NCI-H2171 treated with DMSO at 0.1 percent for 48 hours (cell line): ENCODE results near the gene DYNC2LI1.

Source experiments
- DNase-seq: peaks from one replicate; lab custom pipeline; 2025; lab: John Stamatoyannopoulos, UW

DYNC2LI1 gene

DNA sequence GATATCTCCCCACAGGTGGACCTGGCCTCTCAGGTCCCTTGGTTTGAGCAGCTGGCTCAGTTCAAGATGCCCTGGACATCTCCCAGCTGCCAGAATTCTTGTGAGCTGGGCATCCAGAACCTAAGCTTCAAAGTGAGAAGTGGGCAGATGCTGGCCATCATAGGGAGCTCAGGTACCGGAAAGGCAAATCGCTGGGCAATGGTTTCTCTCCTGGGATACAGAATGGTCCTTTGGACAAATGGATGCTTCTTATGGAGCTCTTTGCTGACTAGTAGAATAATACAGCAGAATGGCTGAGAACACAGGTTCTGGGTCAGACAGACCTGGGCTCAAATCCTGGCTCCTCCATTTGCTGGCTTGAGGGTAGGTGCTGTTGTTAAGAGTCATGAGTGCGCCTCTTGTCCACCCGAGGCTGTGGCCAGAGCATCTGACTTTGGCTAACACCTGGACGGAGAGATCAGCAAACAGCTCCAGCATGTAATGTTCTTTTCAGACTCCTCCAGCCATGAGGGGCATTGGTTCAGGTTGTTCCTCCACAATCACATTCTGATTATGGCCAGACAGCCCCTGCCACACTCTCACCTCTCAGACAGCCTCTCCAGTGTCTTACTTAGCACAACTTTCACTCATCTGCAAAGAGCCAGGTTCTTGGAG lies 72.4 kb downstream of the DYNC2LI1 start:
- no peak for DNase-seq

DNA sequence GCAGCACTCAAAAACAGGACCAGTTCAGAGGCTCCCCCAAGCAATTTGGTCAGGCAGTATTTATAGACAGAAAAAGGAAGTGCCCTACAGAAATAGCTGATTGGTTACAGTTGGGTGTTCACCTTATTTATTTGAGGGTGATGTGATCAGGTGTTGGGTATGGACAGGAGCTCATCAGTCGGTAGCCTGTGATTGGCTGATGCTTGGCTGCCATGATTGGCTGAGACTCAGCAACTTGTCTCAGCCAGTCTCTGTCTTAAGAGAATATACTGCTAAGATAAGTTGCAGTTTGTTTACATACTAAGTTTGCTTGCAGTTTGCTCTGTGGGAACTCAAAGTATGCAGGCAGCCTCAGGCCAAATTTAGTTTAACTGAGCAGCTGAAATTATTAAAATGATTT lies 74.4 kb downstream of the DYNC2LI1 start:
- DNase-seq = no peak

DNA sequence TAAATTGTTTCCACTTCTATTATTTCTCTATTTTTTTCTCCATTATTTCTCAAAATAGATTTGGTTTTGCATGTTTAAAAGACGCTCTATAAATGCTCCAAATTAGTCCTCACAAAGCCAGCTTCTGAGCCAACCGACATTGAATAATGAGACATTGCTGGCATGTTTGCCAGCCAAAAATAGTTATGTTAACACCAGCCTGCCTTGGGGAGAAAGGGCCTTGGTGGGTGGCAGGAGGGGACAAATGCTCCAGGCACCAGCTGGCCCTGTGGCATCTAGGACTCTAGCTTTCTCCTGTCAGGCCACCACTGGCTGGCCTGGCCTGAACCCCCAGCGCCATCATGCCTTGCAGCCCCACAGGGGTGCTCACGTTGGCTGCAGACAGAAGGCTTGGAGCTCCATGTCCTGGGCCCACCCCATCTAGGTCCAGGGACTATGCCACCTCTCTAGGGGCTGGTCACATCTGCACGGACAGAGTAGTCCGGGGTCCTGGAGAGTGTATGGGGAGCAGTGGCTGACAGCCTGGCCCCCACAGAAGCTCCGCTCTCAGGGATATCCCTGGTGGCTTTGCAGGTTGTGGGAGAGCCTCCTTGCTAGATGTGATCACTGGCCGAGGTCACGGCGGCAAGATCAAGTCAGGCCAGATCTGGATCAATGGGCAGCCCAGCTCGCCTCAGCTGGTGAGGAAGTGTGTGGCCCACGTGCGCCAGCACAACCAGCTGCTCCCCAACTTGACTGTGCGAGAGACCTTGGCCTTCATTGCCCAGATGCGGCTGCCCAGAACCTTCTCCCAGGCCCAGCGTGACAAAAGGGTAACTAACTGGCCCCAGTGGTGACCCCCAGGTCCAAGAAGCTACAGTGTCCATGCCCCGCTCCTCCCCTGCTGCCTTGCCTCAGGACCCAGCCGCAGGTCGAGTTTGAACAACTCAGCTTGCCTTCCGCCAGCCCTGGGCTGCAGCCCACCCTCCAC lies 77.5 kb downstream of the DYNC2LI1 start:
- no peak for DNase-seq

DNA sequence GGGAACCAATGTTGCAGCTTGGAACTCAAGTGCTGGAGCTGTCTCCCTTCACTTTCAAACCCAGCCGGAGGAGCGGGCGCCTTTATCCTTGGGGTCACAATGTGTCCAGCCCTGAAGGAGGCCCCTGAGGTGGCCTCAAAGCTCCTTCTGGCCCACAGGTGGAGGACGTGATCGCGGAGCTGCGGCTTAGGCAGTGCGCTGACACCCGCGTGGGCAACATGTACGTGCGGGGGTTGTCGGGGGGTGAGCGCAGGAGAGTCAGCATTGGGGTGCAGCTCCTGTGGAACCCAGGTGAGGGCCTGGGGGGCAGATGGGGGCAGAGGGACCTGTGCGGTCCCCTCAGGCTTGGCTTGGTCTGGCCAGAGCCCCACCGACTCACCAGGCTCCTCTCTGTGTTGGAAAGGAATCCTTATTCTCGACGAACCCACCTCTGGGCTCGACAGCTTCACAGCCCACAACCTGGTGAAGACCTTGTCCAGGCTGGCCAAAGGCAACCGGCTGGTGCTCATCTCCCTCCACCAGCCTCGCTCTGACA lies 78.4 kb downstream of the DYNC2LI1 start:
- DNase-seq = no peak

DNA sequence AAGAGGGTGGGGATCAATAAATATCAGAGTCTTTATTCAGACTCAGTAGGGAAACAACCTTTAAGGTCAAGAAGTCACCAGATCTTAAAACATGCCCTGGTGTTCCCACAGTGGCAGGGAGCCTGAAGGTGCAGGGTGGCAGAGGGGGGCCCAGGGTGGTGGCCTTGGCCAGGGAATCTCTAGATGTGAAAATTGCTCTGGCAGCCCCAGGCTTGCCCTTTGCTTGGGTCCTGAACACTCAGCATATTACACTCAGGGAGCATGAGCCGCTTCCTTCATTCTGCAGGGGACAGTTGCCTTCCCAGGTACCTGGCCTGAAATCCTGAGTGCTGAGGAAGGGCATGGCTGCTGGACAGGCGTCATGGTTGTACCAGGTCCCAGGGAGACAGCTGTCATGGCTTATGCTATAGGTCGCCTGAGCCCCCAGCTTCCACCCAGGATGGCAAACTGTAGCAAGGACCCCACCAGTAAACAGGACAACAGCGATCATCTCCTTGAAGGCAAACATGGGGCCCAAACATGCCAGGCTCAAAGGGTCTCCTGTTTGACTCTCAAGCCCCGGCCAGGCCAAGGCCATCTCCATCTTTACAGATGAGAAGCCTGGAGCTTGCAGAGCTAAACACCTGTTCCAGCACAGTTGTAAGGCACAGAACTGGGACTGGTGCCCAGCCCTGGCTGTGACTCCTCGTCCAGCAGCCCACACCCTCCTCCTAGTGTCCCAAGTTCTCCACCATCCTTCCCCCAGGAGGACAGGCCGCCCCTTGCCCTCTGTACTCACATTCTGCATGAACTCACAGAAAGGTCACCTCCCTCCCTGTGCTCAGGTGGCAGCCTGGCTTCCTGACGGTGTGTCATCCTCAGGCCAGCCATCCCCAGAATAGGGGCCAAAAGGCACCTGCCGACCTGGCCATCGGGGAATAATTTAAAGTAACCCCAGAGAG lies 79.6 kb downstream of the DYNC2LI1 start:
- DNase-seq = no peak

DNA sequence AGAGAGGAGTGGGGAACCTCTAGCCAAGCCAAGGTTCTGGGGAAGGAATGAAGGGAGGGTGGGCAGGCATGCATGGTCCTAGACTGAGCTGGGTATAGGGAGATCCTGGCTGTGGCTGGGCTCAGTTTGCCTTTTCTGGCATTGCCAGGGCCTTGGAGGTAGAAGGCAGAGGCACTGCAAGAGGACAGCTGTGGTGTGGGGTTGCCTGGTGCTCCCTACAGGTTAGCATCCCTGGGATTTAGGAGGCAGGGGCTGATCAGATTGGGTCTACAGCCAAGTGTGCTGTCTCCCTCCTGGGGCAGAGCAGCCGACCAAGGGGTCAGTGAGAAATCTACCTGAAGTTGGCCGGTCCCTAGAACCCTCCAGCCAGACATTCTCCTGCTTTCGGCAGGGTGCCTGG lies 80.8 kb downstream of the DYNC2LI1 start:
- no peak for DNase-seq

DNA sequence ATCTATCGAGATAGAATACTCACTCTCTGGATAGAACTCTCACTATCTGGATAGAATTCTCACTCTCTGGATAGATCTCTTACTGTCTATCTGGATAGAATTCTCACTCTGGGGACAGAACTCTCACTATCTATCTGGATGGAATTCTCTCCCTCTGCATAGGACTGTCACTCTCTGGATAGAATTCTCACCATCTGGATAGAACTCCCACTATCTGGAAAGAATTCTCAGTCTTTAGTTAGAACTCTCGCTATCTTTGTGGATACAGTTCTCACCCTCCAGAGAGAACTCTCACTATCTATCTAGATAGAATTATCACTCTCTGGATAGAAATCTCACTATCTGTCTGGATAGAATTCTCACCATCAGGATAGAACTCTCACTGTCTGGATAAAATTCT lies 81.5 kb downstream of the DYNC2LI1 start:
- no peak for DNase-seq
